Tibial artery (tissue), 4 donors: ENCODE measurements around the gene ZNF273.

Experiments used
- DNase-seq, 2 donors: peaks; one replicate each; pipeline ENCODE4 v3.0.0-alpha.2; 2019
- H3K27ac ChIP-seq, 2 donors: fragments of 200-600 bp; sonication (generic) in 1 of 2; 1 replicate in 1 of 2; 2 replicates in 1 of 2; pipeline ENCODE4 v1.5.1; 2018 to 2019; ENCODE audit warnings: mild to moderate bottlenecking in 1 of 2
- H3K27me3 ChIP-seq, 2 donors: fragments of 200-600 bp; sonication (generic) in 1 of 2; one replicate each; pipeline versions ENCODE4 v1.5.1 to v1.6.0; 2016 to 2019
- H3K36me3 ChIP-seq, 3 donors: fragments of 200-600 bp; sonication (generic) in 2 of 3; one replicate each; pipeline ENCODE4 v1.5.1; 2016 to 2019; ENCODE audit warnings: mild to moderate bottlenecking in 2 of 3
- H3K4me1 ChIP-seq, 4 donors: fragments of 200-600 bp; sonication (generic) in 2 of 4; 1 replicate in 3 of 4; 2 replicates in 1 of 4; pipeline ENCODE4 v1.5.1; 2016 to 2019
- H3K4me3 ChIP-seq, 2 donors: fragments of 200-600 bp; sonication (generic) in 1 of 2; 1 replicate in 1 of 2; 2 replicates in 1 of 2; pipeline ENCODE4 v1.5.1; 2018 to 2019; ENCODE audit warnings: mild to moderate bottlenecking in 2 of 2
- H3K9me3 ChIP-seq, 3 donors: fragments of 200-600 bp; sonication (generic) in 1 of 3; one replicate each; pipeline ENCODE4 v1.5.1; 2016 to 2019
- intact Hi-C: fragments of 100-400 bp; cut with DNase I; formaldehyde crosslinking; loops from one replicate; pipeline ENCODE4 v1.15.0; 2023; ENCODE audit warnings: low total_unique reads
- TF ChIP-seq, protein P1 (sequence below), 2 experiments: fragments of 200-600 bp in 1 of 2; fragments of 450-650 bp in 1 of 2; IDR thresholded peaks; one replicate each; pipeline ENCODE4 v1.5.1; 2017 to 2019; ENCODE audit warnings: antibody characterized with exemption in 2 of 2, mild to moderate bottlenecking in 1 of 2, moderate library complexity in 1 of 2

Gene ZNF273

DNA sequence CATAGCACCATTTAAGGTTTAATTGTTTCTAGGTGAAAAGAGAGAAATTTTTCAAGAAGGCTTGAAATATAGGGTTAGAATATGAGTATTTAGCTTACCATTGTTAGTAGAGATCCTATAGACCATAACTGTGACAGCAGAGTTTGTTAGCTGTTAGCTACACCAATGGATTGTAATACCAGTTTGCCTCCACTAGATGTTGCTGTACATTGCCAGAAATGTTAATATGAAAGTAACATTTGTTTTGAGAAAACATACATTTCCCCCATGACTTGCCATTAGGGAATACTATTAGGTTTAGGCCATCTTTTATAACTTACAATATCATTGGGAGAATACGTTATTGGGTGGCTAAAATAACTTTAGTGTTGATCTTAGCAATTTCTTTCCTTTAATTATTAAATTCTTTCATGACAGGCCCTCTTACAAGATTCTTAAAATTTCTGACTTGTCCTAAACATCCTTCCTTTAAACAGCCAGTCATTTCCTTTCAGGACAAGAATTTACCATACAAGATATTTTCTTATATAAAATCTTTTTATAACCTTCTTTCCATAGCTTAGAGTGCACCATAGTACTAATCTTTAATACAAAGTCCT lies 48.3 kb downstream of the ZNF273 start:
- TF ChIP-seq, protein P1, sequence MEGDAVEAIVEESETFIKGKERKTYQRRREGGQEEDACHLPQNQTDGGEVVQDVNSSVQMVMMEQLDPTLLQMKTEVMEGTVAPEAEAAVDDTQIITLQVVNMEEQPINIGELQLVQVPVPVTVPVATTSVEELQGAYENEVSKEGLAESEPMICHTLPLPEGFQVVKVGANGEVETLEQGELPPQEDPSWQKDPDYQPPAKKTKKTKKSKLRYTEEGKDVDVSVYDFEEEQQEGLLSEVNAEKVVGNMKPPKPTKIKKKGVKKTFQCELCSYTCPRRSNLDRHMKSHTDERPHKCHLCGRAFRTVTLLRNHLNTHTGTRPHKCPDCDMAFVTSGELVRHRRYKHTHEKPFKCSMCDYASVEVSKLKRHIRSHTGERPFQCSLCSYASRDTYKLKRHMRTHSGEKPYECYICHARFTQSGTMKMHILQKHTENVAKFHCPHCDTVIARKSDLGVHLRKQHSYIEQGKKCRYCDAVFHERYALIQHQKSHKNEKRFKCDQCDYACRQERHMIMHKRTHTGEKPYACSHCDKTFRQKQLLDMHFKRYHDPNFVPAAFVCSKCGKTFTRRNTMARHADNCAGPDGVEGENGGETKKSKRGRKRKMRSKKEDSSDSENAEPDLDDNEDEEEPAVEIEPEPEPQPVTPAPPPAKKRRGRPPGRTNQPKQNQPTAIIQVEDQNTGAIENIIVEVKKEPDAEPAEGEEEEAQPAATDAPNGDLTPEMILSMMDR (IDR thresholded peaks at IDR 0.05), result peak; percentile 83 to 86
- Histone ChIP-seq H3K36me3 (no peaks in the 10 kb centered on the region), H3K4me1 (peaks cover 0 to 25% (median 11%) of the 10 kb centered on the region in 4 donors), H3K4me3 (no peak overlapping the region), H3K27ac (no peak overlapping the region), H3K9me3 (no peaks in the 10 kb centered on the region), H3K27me3 (peaks cover 0 to 17% of the 10 kb centered on the region in 2 donors)
- no peak for DNase-seq
- intact Hi-C loops, result no loop called here

DNA sequence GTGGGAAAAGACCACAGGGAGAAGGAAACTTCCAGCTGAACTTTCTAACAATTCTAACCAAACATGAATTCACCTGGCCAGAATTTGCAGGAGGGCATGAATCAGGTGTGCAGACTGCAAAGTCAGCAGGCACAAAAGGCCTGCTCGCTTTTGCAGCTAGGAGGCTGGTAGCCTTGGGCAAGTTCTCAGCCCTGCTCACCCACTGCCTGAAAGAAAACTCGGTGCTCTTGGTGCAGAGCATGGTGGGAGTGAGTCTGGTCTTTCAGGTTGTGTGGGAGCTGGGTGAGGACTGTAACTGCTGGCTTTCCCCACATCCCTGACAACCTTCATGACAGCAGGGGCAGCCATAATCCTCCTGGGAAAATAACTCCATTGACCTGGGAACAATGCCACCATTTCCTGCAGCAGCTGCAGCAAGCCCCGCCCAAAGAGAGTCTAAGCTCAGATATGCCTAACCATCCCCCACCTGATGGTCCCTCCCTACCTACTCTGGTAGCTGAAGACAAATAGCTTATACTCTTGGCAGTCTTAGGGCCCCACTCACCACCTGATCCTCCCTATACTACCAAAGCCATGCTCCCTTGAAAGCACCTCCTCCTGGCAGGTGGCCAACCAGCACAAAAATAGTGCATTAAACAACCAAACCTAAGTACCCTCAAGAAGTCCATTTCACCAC lies 56.1 kb downstream of the ZNF273 start:
- intact Hi-C loops, result no loop called here
- H3K9me3 ChIP-seq, result no peaks in the 10 kb centered on the region
- TF ChIP-seq, protein P1 (IDR thresholded peaks at IDR 0.05), result no peak
- H3K27me3 ChIP-seq, result no peaks in the 10 kb centered on the region
- no peak overlapping the region for H3K27ac ChIP-seq
- no peaks in the 10 kb centered on the region for H3K4me1 ChIP-seq
- H3K4me3 ChIP-seq, result no peak overlapping the region
- H3K36me3 ChIP-seq, result no peaks in the 10 kb centered on the region
- no peak for DNase-seq

DNA sequence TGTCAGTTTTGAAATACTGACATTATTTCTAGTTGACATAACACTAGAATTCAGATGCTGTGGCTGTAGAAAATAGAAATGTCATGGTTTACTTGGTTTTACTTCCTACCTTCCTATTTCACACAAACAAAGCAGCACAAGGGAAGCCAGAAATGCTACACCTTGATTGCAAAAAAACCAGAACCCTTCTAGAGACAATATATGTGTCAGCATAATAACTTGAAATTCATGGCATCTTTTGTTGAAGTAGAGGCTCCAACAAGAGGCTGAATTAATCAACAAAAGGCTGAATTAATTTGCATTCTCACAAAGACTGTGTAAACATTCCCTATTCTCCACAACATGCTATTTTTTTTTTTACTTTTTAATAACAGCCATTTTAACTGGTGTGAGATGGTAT lies 62.5 kb downstream of the ZNF273 start:
- TF ChIP-seq, protein P1 (IDR thresholded peaks at IDR 0.05), result no peak
- no peak overlapping the region for H3K27ac ChIP-seq
- intact Hi-C loops, result no loop called here
- H3K27me3 ChIP-seq, result no peaks in the 10 kb centered on the region
- H3K4me3 ChIP-seq, result no peak overlapping the region
- DNase-seq, result no peak
- no peaks in the 10 kb centered on the region for H3K9me3 ChIP-seq
- no peaks in the 10 kb centered on the region for H3K4me1 ChIP-seq
- H3K36me3 ChIP-seq, result no peaks in the 10 kb centered on the region

DNA sequence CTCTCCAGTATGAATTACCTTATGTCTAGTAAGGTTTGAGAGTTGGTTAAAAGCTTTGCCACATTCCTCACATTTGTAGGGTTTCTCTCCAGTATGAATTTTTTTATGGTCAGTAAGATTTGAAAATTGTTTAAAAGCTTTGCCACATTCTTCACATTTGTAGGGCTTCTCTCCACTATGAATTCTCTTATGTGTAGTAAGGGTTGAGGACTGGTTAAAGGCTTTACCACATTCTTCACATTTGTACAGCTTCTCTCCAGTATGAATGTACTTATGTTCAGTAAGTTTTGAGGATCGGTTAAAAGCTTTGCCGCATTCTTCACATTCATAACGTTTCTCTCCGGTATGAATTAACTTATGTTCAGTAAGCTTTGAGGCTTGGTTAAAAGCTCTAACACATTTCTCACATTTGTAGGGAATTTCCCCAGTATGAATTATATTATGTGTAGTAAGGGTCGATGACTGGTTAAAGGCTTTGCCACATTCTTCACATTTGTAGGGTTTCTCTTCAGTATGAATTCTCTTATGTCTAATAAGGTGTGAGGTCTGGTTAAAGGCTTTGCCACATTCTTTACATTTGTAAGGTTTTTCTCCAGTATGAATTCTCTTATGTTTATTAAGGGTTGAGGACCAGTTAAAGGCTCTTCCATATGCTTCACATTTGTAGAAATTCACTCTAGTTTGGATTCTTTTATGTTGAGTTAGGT lies 75.6 kb downstream of the ZNF273 start:
- Histone ChIP-seq H3K9me3 (peaks cover 5 to 66% (median 52%) of the 10 kb centered on the region in 3 donors), H3K27me3 (no peaks in the 10 kb centered on the region), H3K27ac (no peak overlapping the region), H3K4me3 (no peak overlapping the region), H3K36me3 (peaks cover 51 to 68% (median 59%) of the 10 kb centered on the region in 3 donors), H3K4me1 (no peaks in the 10 kb centered on the region)
- intact Hi-C loops, result no loop called here
- DNase-seq, result no peak
- TF ChIP-seq, protein P1 (IDR thresholded peaks at IDR 0.05), result no peak
